CD4-positive, alpha-beta T cell treated with Interferon gamma for 1 hour (primary cell): ENCODE results near the gene ITSN1.
"Not testable (repeated sequence)": the region's sequence is repeated elsewhere in the genome, so short reads cannot be mapped to it uniquely, and the experiment has no call there.

Experiments used
- DNase-seq: peaks from one replicate; pipeline ENCODE4 v3.0.0-alpha.2; 2020

The ITSN1 gene

GRCh38 chr21:33867868-33868267 is 225.6 kb downstream of the ITSN1 start:
- DNase-seq = not testable (repeated sequence)

- no peak for DNase-seq
Observed at GRCh38 chr21:33869873-33870272, 227.6 kb downstream of the ITSN1 start.

GRCh38 chr21:33870768-33871167 is 228.5 kb downstream of the ITSN1 start:
- DNase-seq = no peak

- DNase-seq = no peak
Observed at GRCh38 chr21:33871171-33871570, 228.9 kb downstream of the ITSN1 start.

- no peak for DNase-seq
Observed at GRCh38 chr21:33872881-33873515, 230.7 kb downstream of the ITSN1 start.

GRCh38 chr21:33874161-33874560 is 231.9 kb downstream of the ITSN1 start:
- DNase-seq = no peak

- no peak for DNase-seq
Observed at GRCh38 chr21:33875026-33875695, 232.9 kb downstream of the ITSN1 start.

GRCh38 chr21:33878824-33879223 is 236.5 kb downstream of the ITSN1 start:
- no peak for DNase-seq

- no peak for DNase-seq
Observed at GRCh38 chr21:33880626-33881025, 238.3 kb downstream of the ITSN1 start.

- DNase-seq = no peak
Observed at GRCh38 chr21:33881689-33882440, 239.6 kb downstream of the ITSN1 start.

- DNase-seq = no peak
Observed at GRCh38 chr21:33883118-33883517, 240.8 kb downstream of the ITSN1 start.

GRCh38 chr21:33884376-33885171 is 242.3 kb downstream of the ITSN1 start:
- no peak for DNase-seq

- DNase-seq = no peak
Observed at GRCh38 chr21:33885172-33885514, 242.8 kb downstream of the ITSN1 start.

GRCh38 chr21:33886321-33886720 is 244.0 kb downstream of the ITSN1 start:
- no peak for DNase-seq

- DNase-seq = no peak
Observed at GRCh38 chr21:33890187-33890586, 247.9 kb downstream of the ITSN1 start.

- no peak for DNase-seq
Observed at GRCh38 chr21:33892853-33893252, 250.6 kb downstream of the ITSN1 start.

- DNase-seq = no peak
Observed at GRCh38 chr21:33893917-33894316, 251.6 kb downstream of the ITSN1 start.

- peak; percentile 49 for DNase-seq
Observed at GRCh38 chr21:33894736-33895288, 252.5 kb downstream of the ITSN1 start.

GRCh38 chr21:33895356-33895755 is 253.1 kb downstream of the ITSN1 start:
- DNase-seq = no peak

GRCh38 chr21:33896691-33897090 is 254.4 kb downstream of the ITSN1 start:
- no peak for DNase-seq

GRCh38 chr21:33897098-33897497 is 254.8 kb downstream of the ITSN1 start:
- DNase-seq = no peak

- no peak for DNase-seq
Observed at GRCh38 chr21:33897739-33898138, 255.4 kb downstream of the ITSN1 start.

GRCh38 chr21:33898586-33898985 is 256.3 kb downstream of the ITSN1 start:
- DNase-seq = no peak
